Renal cortical epithelial cell (primary cell): ENCODE data around the gene CDC34. TPM values are rescaled to one million over a fixed set of nuclear protein-coding genes. Genes with fewer than 3 reads are reported as not detected.

Experiments
- DNase-seq: peaks from one replicate; pipeline ENCODE4 v3.0.0-alpha.2; 2011; ENCODE audit warnings: low read depth
- total RNA-seq: library from RNA; depleted of rRNA; stranded (reverse); fragments of >200 nt; gene quantifications from 2 replicates; pipeline ENCODE4 v1.2.3, GENCODE V29; 2014

The CDC34 gene
- total RNA-seq, 1 donor from 2014 or later, result 50.3 TPM

- no peak for DNase-seq
Measured at GRCh38 chr19:588741-589692, 57.5 kb downstream of the CDC34 start.

DNA sequence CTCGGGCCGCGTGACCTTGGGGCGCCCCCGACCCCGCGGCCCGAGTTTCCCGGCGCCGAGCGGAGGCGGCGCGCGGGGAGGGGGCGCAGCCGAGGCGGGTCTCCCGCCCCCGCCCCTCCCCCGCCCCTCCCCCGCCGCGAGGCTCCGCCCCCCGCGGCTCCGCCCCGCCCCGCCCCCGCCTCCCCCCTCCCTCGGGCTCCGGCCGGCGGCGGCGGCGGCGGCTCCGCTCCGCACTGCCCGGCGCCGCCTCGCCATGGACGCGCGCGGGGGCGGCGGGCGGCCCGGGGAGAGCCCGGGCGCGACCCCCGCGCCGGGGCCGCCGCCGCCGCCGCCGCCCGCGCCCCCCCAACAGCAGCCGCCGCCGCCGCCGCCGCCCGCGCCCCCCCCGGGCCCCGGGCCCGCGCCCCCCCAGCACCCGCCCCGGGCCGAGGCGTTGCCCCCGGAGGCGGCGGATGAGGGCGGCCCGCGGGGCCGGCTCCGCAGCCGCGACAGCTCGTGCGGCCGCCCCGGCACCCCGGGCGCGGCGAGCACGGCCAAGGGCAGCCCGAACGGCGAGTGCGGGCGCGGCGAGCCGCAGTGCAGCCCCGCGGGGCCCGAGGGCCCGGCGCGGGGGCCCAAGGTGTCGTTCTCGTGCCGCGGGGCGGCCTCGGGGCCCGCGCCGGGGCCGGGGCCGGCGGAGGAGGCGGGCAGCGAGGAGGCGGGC lies 58.3 kb downstream of the CDC34 start, which contains the start of gene HCN2:
HCN2 (plus strand) TSS at position 189 of the 703 bp plus-strand sequence; CDS start at position 254, 65 bp downstream.
- DNase-seq, result no peak

GRCh38 chr19:590396-590745 lies 58.8 kb downstream of the CDC34 start:
- no peak for DNase-seq

DNA sequence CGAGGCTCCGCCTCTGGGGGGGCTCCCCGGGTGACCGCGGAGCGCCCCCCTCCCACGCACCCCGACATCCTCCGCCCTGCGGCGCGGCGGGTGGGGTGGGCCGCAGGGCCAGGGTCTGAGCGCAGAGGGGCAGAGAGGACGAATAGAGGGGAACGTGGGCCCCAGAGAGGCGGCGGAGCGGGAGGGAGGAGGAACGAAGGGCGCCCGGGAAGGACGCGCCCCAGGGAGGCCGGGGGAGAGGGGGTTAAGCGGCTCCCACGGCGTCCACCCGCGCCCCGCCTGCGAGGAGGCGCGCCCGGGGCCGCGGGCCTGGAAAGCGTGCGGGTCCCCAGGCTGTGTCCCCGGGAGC lies 59.2 kb downstream of the CDC34 start:
- no peak for DNase-seq

- no peak for DNase-seq
Measured at GRCh38 chr19:591099-591958, 59.8 kb downstream of the CDC34 start.

Other genes with a start within 250 kb of the CDC34 start
- gene PLPP2, start 240.4 kb upstream of the CDC34 start, total RNA-seq, result 15.4 and 70.8 TPM in 2 replicates
- gene MIER2, start 187.0 kb upstream of the CDC34 start, total RNA-seq, result 14.4 and 18.1 TPM in 2 replicates
- gene C2CD4C, start 122.6 kb upstream of the CDC34 start, total RNA-seq, result 0.17 and 0.20 TPM in 2 replicates
- gene SHC2, start 70.7 kb upstream of the CDC34 start, total RNA-seq, result 1.0 and 5.1 TPM in 2 replicates
- 0.05 TPM in 1 of 2 replicates, not detected in the other for gene MADCAM1, start 35.3 kb upstream of the CDC34 start, total RNA-seq
- gene TPGS1, start 24.3 kb upstream of the CDC34 start, total RNA-seq, result 30.3 and 75.5 TPM in 2 replicates
- not detected in 2 replicates for gene GZMM, start 12.3 kb downstream of the CDC34 start, total RNA-seq
- 410 and 555 TPM in 2 replicates for gene BSG, start 40.8 kb downstream of the CDC34 start, total RNA-seq
- gene HCN2, start 58.1 kb downstream of the CDC34 start, total RNA-seq, result 0.55 TPM in 1 of 2 replicates, not detected in the other
- gene POLRMT, start 101.8 kb downstream of the CDC34 start, total RNA-seq, result 22.6 and 46.3 TPM in 2 replicates
- gene FGF22, start 108.1 kb downstream of the CDC34 start, total RNA-seq, result 0.10 TPM in 1 of 2 replicates, not detected in the other
- 19.8 and 23.4 TPM in 2 replicates for gene RNF126, start 131.5 kb downstream of the CDC34 start, total RNA-seq
- gene FSTL3, start 144.6 kb downstream of the CDC34 start, total RNA-seq, result 374 and 526 TPM in 2 replicates
- not detected in 2 replicates for gene PRSS57, start 163.7 kb downstream of the CDC34 start, total RNA-seq
- gene PALM, start 177.2 kb downstream of the CDC34 start, total RNA-seq, result 0.35 and 45.4 TPM in 2 replicates
- gene MISP, start 219.4 kb downstream of the CDC34 start, total RNA-seq, result 6.2 and 48.4 TPM in 2 replicates